ENCODE data around the gene ZNF423. TPM values are rescaled to one million over a fixed set of nuclear protein-coding genes. Genes with fewer than 3 reads are reported as not detected.

ZNF423 gene
- total RNA-seq, 1 experiment from 2014 or later, result not detected

DNA sequence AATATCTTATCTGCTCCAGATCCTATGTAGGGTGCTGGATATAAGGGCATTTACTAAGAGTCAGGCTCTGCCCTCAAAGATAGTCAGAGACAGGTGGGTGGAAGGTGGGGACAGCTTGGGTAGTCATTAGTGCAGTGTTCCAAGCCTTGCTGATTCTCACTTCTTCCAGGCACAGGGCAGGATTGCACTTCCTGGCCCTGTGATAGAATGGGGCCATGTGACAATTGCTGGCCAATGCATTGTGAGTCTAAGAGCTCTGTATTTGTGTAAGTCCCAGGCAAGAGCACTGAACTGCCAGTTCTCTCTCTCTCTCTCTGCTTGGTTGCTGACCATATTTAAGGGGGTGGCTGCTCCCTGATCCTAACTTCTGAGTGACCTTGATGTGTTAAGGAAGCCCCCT lies 370.2 kb downstream of the ZNF423 start:
- intact Hi-C loops (cut with micrococcal nuclease; ENCODE audit: unreplicated experiment), result no loop called here
- Mint-ChIP-seq H3K4me1 (ENCODE audit: low read depth, unreplicated experiment) (no peaks in the 10 kb centered on the region), H3K36me3 (ENCODE audit: insufficient read depth, unreplicated experiment) (no peaks in the 10 kb centered on the region), H3K27me3 (ENCODE audit: unreplicated experiment) (peaks cover 94% of the 10 kb centered on the region), H3K4me3 (ENCODE audit: low read depth, unreplicated experiment) (no peak overlapping the region), H3K27ac (ENCODE audit: unreplicated experiment) (no peak overlapping the region), H3K9me3 (ENCODE audit: low read depth, unreplicated experiment) (no peaks in the 10 kb centered on the region)
- TF ChIP-seq, protein P1, sequence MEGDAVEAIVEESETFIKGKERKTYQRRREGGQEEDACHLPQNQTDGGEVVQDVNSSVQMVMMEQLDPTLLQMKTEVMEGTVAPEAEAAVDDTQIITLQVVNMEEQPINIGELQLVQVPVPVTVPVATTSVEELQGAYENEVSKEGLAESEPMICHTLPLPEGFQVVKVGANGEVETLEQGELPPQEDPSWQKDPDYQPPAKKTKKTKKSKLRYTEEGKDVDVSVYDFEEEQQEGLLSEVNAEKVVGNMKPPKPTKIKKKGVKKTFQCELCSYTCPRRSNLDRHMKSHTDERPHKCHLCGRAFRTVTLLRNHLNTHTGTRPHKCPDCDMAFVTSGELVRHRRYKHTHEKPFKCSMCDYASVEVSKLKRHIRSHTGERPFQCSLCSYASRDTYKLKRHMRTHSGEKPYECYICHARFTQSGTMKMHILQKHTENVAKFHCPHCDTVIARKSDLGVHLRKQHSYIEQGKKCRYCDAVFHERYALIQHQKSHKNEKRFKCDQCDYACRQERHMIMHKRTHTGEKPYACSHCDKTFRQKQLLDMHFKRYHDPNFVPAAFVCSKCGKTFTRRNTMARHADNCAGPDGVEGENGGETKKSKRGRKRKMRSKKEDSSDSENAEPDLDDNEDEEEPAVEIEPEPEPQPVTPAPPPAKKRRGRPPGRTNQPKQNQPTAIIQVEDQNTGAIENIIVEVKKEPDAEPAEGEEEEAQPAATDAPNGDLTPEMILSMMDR (IDR thresholded peaks at IDR 0.05; ENCODE audit: unreplicated experiment), result no peak
- CTCF ChIA-PET, result no interaction called here
- no peak for DNase-seq
- BruUV-seq (replicated peaks), result no TSS peak

DNA sequence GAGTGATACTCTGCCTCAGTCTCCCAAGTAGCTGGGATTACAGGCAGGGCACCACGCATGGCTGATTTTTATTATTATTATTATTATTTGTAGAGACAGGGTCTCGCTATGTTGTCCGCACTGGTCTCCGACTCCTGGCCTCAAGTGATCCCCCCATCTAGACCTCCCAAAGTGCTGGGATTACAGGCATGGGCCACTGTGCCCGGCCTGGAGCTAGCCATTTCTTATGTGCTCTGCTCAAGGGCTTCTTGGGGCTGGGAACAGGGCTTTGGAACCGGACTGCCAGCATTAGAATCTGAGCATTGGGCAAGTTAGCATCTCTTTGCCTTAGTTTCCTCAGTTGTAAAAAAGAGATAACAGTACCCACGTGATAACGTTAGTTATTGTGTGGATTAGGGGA lies 371.0 kb downstream of the ZNF423 start:
- CTCF ChIA-PET, result no interaction called here
- intact Hi-C loops (cut with micrococcal nuclease; ENCODE audit: unreplicated experiment), result no loop called here
- no peak overlapping the region for H3K4me3 Mint-ChIP-seq (ENCODE audit: low read depth, unreplicated experiment)
- peaks cover 87% of the 10 kb centered on the region for H3K27me3 Mint-ChIP-seq (ENCODE audit: unreplicated experiment)
- TF ChIP-seq, protein P1 (IDR thresholded peaks at IDR 0.05; ENCODE audit: unreplicated experiment), result no peak
- no peaks in the 10 kb centered on the region for H3K9me3 Mint-ChIP-seq (ENCODE audit: low read depth, unreplicated experiment)
- no peak for DNase-seq
- BruUV-seq (replicated peaks), result no TSS peak
- no peak overlapping the region for H3K27ac Mint-ChIP-seq (ENCODE audit: unreplicated experiment)
- H3K36me3 Mint-ChIP-seq (ENCODE audit: insufficient read depth, unreplicated experiment), result no peaks in the 10 kb centered on the region
- H3K4me1 Mint-ChIP-seq (ENCODE audit: low read depth, unreplicated experiment), result no peaks in the 10 kb centered on the region

DNA sequence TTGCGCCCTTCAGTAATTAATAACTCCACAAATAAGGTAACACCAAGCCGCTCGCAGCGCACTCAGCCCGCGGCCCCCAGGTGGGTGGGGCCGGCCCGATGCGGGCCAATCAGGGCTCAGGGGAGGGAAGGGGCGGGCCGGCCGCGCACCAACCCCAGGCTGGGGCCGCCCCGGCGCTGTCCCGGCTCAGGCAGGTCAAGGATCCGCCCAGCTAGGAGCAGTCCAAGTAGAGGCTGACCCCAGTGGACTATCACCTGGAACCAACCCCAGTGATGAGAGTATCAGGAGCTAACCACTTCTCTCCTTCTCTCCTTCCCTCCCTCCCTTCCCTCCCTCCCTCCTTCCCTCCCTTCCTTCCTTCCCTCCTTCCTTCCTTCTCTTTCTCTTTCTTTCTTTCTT lies 371.5 kb downstream of the ZNF423 start:
- BruUV-seq (replicated peaks), result no TSS peak
- H3K27me3 Mint-ChIP-seq (ENCODE audit: unreplicated experiment), result peaks cover 82% of the 10 kb centered on the region
- intact Hi-C loops (cut with micrococcal nuclease; ENCODE audit: unreplicated experiment), result no loop called here

DNA sequence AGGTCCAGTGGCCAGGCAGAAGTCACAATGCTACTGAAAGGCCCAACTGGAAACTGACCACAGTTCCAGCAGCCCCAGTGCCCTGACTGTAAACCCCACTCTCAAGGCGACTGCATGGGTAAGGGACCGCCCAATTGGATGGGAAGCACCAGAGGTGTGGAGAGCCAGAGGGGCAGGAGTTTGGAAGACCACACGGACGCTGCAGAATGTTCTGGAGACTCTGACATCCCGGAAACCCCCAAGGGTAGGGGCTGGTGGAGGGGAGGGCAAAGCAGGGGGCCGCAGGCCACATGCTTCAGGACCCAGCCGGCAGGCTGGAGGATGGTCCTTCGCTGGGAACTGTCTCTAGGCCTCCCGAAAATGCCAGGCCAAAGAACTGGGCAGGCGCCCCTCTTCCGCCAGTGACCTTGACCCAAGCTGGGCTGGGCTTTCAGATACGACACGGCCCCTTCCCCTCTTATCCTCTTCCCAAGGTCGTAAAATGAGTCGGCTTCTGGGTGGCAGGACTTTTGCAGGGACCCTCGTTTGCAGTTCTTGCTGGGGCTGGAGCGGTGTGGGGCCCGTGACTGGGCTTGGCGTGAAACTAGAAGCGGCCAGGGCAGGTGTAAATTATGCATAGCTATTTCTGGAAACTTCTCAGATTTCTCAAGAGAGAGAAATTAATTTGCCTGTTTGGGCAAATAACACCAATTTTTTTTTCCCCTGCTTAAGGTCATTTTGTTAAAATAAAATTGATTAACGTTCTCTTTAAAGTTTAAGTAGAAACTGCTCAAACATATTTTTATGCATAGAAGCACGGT lies 372.1 kb downstream of the ZNF423 start:
- peaks cover 76% of the 10 kb centered on the region for H3K27me3 Mint-ChIP-seq (ENCODE audit: unreplicated experiment)
- no peaks in the 10 kb centered on the region for H3K4me1 Mint-ChIP-seq (ENCODE audit: low read depth, unreplicated experiment)
- no peaks in the 10 kb centered on the region for H3K9me3 Mint-ChIP-seq (ENCODE audit: low read depth, unreplicated experiment)
- H3K36me3 Mint-ChIP-seq (ENCODE audit: insufficient read depth, unreplicated experiment), result no peaks in the 10 kb centered on the region
- no TSS peak for BruUV-seq (replicated peaks)
- CTCF ChIA-PET, result no interaction called here
- intact Hi-C loops (cut with micrococcal nuclease; ENCODE audit: unreplicated experiment), result no loop called here
- DNase-seq, result no peak
- no peak overlapping the region for H3K27ac Mint-ChIP-seq (ENCODE audit: unreplicated experiment)
- no peak overlapping the region for H3K4me3 Mint-ChIP-seq (ENCODE audit: low read depth, unreplicated experiment)
- TF ChIP-seq, protein P1 (IDR thresholded peaks at IDR 0.05; ENCODE audit: unreplicated experiment), result no peak

More for the DNA sequence above, 371.5 kb downstream of the ZNF423 start:
- CTCF ChIA-PET, result no interaction called here
- Mint-ChIP-seq H3K27ac (ENCODE audit: unreplicated experiment) (no peak overlapping the region), H3K4me3 (ENCODE audit: low read depth, unreplicated experiment) (no peak overlapping the region), H3K36me3 (ENCODE audit: insufficient read depth, unreplicated experiment) (no peaks in the 10 kb centered on the region), H3K4me1 (ENCODE audit: low read depth, unreplicated experiment) (no peaks in the 10 kb centered on the region), H3K9me3 (ENCODE audit: low read depth, unreplicated experiment) (no peaks in the 10 kb centered on the region)
- DNase-seq, result no peak
- TF ChIP-seq, protein P1 (IDR thresholded peaks at IDR 0.05; ENCODE audit: unreplicated experiment), result no peak

Data from Calu3 (cell line).